ENCODE results near the gene RNF133. TPM values are rescaled to one million over a fixed set of nuclear protein-coding genes. Genes with fewer than 3 reads are reported as not detected.

RNF133 gene
- total RNA-seq, 4 donors from 2014 or later, result 1.1 to 5.0 (median 3.1) TPM

- no peak overlapping the region for H3K4me3 ChIP-seq
- no peaks in the 10 kb centered on the region for H3K27me3 ChIP-seq
- no peaks in the 10 kb centered on the region for H3K36me3 ChIP-seq
- TF ChIP-seq POLR2A (IDR thresholded peaks at IDR 0.05), result no peak
- TF ChIP-seq, protein P1, sequence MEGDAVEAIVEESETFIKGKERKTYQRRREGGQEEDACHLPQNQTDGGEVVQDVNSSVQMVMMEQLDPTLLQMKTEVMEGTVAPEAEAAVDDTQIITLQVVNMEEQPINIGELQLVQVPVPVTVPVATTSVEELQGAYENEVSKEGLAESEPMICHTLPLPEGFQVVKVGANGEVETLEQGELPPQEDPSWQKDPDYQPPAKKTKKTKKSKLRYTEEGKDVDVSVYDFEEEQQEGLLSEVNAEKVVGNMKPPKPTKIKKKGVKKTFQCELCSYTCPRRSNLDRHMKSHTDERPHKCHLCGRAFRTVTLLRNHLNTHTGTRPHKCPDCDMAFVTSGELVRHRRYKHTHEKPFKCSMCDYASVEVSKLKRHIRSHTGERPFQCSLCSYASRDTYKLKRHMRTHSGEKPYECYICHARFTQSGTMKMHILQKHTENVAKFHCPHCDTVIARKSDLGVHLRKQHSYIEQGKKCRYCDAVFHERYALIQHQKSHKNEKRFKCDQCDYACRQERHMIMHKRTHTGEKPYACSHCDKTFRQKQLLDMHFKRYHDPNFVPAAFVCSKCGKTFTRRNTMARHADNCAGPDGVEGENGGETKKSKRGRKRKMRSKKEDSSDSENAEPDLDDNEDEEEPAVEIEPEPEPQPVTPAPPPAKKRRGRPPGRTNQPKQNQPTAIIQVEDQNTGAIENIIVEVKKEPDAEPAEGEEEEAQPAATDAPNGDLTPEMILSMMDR (IDR thresholded peaks at IDR 0.05), result no peak
- no peak for DNase-seq
- H3K27ac ChIP-seq, result no peak overlapping the region
- no peaks in the 10 kb centered on the region for H3K9me3 ChIP-seq
- H3K4me1 ChIP-seq, result no peaks in the 10 kb centered on the region
These were observed 28.8 kb upstream of the RNF133 start for GRCh38 chr7:122727759-122728158.

- no peak for DNase-seq
- no peaks in the 10 kb centered on the region for H3K9me3 ChIP-seq
- no peaks in the 10 kb centered on the region for H3K27me3 ChIP-seq
- no peak for TF ChIP-seq POLR2A (IDR thresholded peaks at IDR 0.05)
- TF ChIP-seq, protein P1 (IDR thresholded peaks at IDR 0.05), result no peak
- no peak overlapping the region for H3K4me3 ChIP-seq
- no peaks in the 10 kb centered on the region for H3K4me1 ChIP-seq
- H3K27ac ChIP-seq, result no peak overlapping the region
- no peaks in the 10 kb centered on the region for H3K36me3 ChIP-seq
These were observed 28.4 kb upstream of the RNF133 start for GRCh38 chr7:122727354-122727753.

- H3K27ac ChIP-seq, result no peak overlapping the region
- no peaks in the 10 kb centered on the region for H3K36me3 ChIP-seq
- no peak for TF ChIP-seq POLR2A (IDR thresholded peaks at IDR 0.05)
- TF ChIP-seq, protein P1 (IDR thresholded peaks at IDR 0.05), result no peak
- no peaks in the 10 kb centered on the region for H3K27me3 ChIP-seq
- H3K4me3 ChIP-seq, result no peak overlapping the region
- no peaks in the 10 kb centered on the region for H3K4me1 ChIP-seq
- no peaks in the 10 kb centered on the region for H3K9me3 ChIP-seq
- DNase-seq, result no peak
These were observed 28.0 kb upstream of the RNF133 start for GRCh38 chr7:122726881-122727280.

DNA sequence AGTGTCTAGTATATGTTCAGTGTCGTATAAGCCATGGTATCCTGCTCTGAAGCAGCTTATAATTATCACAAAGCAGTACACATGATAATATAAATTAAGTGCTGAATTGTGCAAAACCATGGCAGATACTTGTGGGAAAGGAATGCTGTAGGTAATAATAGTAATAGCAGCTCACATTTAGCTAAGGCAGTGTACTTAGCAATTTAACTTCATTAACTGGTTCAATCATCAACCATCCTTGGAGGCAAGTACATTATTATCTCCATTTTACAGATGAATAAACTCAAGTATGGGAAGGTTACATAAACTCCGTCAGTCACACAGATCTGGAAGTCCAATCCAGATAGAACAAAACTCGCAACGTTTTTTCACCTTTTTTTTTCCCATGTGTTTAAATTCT lies 25.4 kb upstream of the RNF133 start:
- Histone ChIP-seq H3K27me3 (no peaks in the 10 kb centered on the region), H3K9me3 (no peaks in the 10 kb centered on the region), H3K4me3 (no peak overlapping the region), H3K4me1 (no peaks in the 10 kb centered on the region), H3K36me3 (no peaks in the 10 kb centered on the region), H3K27ac (no peak overlapping the region)
- TF ChIP-seq, protein P1 (IDR thresholded peaks at IDR 0.05), result no peak
- no peak for TF ChIP-seq POLR2A (IDR thresholded peaks at IDR 0.05)
- no peak for DNase-seq

DNA sequence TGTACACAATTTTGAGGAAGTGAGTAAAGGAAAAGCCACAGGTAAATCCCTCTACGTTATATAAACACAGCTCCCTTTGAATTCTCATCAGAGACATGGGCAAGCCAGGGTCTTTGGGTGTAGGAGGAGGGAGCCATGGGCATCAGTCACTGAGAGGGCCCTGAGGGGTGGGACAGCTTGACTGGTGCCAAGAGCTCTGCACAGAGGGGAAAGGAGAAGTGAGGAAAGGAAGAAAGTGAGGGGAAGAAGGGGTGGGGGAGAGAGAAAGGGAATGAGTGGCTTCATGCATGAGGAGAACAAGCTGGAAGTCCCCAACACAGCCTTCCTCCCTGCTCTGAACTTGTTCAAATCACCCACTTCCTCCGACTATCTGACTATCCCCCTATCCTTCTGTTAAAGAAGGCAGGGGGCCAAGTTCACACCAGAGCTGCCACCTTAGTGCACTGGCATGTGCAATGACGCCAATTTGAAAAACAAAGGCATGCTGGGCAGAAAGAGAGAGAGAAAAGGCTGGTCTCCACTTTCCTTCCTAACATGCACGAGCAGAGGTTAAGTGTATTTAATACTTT lies 20.2 kb upstream of the RNF133 start:
- no peak for TF ChIP-seq POLR2A (IDR thresholded peaks at IDR 0.05)
- TF ChIP-seq, protein P1 (IDR thresholded peaks at IDR 0.05), result no peak
- H3K4me1 ChIP-seq, result no peaks in the 10 kb centered on the region
- no peak for DNase-seq
- H3K4me3 ChIP-seq, result no peak overlapping the region
- no peak overlapping the region for H3K27ac ChIP-seq
- H3K27me3 ChIP-seq, result no peaks in the 10 kb centered on the region
- H3K9me3 ChIP-seq, result no peaks in the 10 kb centered on the region
- no peaks in the 10 kb centered on the region for H3K36me3 ChIP-seq
